Activated naive CD8-positive, alpha-beta T cell treated with anti-CD3 and anti-CD28 coated beads, Interleukin-2, amount 50 U/mL, for 16 hours (primary cell): ENCODE measurements around the gene SLC10A4.

Experiments used
- DNase-seq: peaks from one replicate; pipeline ENCODE4 v3.0.0-alpha.2; 2020; ENCODE audit warnings: low read depth, low spot score

Gene SLC10A4

DNA sequence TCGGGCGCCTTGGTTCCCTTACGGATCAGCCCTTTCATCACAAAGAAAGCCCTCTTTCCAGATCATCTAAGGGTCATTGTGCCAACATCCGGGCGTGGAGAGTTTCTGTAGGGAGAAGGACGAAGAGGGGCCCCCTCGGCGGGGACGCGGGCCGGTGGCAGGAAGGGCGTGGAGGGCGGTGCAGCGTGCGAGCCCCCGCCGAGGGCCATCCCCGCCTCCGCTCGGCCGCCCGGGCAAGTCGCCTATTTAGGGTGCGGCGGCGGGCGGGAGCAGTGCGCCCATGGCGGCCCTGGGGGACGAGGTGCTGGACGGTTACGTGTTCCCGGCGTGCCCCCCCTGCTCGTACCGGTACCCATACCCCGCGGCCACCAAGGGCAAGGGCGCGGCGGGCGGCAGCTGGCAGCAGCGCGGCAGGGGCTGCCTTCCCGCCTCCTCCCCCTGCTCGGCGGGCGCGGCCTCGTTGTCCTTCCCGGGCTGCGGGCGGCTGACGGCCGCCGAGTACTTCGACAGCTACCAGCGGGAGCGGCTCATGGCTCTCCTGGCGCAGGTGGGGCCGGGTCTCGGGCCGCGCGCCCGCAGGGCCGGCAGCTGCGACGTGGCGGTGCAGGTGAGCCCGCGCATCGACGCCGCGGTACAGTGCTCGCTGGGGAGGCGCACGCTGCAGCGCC lies 7.0 kb downstream of the SLC10A4 start, which contains the start of gene ZAR1:
Gene ZAR1, plus strand, starts transcription at position 241 of the 668 bp plus-strand sequence. Its CDS starts 40 bp downstream, at position 281.
- no peak for DNase-seq

DNA sequence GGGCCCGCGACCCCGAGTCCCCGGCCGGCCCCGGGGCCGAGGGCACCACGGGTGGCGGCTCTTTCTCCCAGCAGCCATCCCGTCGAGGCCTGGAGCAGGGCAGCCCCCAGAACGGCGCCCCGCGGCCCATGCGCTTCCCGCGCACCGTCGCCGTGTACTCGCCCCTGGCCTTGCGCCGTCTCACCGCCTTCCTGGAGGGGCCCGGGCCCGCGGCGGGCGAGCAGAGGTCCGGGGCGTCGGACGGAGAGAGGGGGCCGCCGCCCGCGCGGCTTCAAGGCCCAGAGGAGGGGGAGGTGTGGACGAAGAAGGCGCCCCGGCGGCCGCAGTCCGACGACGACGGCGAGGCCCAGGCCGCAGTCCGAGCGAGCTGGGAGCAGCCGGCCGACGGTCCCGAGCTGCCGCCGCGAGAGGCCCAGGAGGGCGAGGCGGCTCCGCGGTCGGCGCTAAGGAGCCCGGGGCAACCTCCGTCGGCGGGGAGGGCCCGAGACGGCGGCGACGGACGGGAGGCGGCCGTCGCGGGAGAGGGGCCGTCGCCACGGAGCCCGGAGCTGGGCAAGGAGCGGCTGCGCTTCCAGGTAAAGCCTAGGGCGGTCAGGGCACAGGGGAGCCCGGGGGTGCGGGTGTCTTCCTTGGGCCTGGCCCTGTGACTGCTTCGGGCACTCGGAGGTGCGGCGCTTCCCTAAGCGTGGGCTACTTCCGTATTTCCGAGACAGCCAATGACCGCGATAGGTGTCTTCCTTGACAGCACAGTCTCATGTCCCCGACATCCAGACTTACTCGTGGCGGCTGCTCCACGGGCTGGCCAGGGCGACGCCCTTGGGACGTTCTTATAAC lies 7.8 kb downstream of the SLC10A4 start:
- DNase-seq: no peak

DNA sequence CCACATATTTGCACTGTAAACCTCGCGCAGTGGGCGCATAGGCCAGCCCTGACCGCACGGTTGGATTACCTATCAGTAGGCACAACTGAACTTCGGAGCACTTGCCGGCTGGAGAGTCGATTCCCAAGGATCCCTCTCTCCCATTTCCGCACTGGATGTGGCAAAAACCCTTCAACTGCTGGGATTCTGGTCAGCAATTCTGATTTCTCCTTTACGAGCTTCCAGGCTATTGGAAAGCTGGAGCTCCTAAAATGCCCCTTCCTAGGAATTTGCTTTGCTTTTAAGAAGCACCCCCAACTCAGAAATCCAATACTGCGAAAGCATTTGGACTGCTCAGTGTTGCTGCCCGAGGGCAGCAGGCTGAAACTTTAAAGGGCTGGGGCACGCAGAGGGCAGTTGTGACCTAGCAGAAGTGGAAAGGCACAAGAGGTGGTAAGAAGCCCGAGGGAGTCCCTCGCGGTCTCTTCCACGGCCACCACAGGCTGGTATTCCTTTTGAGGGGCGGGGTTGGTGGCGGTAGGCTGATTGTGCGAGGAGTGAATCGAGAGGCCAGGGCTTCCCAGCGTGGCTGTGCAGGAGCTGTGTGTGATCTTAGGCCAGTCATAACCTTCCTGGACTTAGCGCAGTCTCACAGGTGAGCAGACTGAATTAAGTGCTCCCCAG lies 8.5 kb downstream of the SLC10A4 start:
- no peak for DNase-seq

DNA sequence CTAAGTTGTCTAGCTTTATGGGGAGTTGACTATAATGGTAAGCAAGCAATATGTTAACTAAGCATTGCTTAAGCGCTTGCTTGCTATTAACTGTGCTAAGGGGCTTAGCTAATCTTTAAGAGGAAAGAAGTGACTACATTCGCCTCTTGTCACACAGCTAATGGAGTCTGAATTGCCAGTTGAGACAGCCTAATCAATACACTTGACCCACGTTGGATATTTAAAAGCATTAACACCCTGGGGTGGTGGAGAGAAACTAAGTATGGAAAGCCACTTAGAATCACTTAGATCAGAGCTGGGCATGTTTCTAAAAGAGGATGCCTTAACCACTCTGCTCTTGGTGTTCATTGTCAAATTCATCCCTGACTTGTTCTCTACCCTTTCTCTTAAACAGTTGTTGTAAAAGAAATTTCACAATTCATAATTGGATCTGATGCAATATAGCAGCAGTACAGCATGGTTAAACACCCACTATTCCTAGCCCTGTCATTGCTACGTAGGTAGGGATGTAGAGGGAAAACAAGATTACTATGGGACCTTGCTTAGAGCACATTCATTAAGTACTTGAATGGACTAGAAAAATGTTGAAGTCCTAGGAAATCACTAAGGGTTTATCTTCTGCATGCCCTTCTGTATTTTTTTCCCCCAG lies 10.4 kb downstream of the SLC10A4 start:
- no peak for DNase-seq

DNA sequence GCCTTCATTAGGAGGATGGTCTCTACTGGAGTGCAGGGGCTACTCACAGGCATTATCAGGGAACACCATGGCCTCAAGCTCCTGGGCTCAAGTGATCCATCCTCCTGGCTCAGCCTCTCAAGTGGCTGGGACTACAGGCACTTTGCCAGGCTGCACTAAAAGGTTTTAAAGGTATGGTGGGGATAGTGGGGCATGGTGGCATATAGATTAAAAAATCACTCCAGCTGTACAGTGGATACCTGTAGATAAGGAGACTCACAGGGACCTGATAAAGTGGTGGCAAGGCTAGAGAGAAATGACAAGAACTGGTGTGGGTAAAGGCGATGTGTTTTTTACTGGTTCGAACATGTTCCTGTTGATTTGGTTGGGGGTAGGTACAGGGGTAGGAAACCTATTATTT lies 12.8 kb downstream of the SLC10A4 start:
- DNase-seq: no peak

DNA sequence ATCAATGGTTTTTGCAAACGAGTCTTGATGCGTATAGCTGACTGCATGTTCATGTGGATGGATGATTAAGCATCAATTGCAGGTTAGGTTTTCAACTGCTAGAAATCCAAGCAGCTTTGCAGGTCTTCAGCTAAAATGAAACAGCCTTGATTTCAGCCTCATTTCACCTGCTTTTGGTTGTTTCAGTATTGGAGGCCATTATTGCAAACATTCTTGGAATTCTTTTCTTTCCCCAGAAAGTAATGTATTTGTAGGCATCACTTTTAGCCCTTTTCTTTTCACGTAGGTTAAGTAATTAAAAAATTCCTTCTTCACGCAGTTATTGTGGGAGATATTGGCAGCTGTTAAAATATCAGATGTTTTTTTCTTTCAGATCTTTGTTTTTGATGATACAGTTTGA lies 15.8 kb downstream of the SLC10A4 start:
- no peak for DNase-seq

DNA sequence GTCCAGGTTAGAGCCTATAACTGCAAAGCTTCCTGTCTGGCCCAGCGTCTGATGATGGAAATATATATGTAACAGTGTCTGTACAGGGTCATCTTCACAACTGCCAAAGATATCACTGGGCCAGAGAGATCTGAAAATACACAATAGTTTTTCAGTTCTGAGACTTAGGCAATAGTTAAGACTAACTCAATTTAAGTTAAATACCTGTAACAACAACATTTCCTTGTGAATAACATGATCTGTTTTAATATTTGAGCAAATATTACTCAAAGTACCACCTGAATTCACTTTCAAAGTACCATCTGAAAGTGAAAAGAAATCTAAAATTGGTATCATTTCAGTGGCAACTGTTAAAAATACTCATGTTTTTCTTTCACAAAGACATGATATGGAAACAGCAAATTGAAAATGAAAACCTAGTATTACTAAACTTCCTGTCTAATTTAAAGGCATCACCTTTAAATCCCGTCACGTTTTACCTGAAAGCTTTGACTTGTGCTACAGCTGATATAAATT lies 16.5 kb downstream of the SLC10A4 start:
- DNase-seq: no peak

DNA sequence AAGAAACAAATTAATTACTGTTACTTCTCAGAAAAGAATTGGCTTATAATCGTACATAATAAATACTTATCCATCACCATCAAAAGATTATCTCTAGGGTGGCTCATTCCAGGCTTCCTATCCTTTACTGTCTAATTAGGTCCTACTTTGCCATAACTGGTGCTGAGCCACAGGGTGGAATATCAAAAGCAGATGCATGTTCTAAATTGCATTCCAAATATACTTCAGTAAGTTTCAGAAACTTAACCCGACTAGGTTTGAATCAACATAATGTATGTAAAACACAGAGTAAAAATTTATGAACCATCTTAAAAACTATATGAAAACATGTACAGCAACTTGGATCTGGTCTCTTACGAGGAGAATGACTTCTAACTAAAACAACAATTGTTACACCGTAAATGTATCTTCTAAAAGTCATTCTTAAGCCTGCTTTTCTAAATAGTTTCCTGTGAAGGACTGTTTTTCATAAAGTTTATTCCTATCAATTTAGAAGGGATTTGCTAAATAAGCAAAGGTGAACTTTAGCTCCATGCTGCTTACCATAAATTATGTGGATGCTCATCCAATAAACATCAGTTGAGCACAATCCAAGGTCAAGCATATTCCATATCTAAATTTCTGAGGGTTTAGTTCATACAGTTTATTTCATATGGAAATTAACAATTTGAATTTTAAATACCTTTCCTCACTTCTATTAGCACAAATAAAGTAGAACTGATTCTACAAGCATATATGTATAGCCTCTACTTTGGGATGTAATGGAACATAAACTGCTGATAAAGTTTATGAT lies 20.3 kb downstream of the SLC10A4 start:
- DNase-seq: no peak

DNA sequence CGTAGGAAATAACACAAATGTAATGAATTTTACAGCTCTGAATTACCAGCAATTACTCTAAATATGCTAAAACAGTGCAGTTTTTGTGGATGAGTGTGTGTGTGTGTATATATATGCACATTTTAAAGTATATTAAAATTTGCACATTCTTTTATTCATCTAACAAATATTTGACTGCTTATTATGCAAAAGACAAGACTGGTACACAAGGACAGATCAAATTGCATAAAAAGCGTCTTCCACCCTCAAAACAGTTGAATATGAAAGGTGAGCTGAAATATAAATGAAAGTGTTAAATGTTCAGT lies 20.8 kb downstream of the SLC10A4 start:
- DNase-seq: no peak

DNA sequence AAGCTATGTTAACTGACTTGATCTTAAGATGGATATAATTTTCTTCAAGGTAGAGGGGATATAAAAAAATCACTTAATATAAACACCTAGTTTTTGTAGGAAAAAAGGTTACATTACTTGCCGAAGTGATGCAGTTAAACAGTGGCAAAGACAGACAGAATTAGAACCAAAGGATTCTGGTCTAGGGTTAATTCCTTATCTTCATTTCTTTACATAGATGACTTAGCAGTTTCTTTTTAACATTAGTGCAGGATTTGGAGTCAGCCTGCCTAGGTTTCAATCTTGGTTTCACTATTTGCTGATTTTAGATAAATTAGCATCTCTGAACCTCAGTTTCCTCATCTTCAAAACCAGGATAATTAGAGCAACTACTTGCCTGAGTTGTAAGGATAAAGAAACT lies 21.2 kb downstream of the SLC10A4 start:
- DNase-seq: no peak

DNA sequence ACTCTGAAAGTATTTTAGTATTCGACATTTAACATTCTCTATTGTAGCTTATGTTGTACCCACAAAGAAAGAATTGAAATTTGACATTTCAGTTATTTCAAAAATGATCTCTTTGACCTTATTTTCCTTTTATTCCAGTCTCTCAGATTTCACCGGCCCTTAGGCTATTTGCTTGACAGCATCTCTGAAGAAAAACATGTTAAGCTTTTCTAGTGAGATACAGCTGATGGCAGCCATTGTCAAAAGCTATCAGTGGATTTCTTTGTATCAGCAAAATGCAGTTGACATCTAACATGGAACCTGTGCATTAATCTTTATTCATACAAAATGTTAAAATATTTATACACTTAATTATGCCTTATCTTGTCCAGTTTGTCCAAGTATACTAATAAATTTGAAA lies 23.6 kb downstream of the SLC10A4 start:
- DNase-seq: no peak

DNA sequence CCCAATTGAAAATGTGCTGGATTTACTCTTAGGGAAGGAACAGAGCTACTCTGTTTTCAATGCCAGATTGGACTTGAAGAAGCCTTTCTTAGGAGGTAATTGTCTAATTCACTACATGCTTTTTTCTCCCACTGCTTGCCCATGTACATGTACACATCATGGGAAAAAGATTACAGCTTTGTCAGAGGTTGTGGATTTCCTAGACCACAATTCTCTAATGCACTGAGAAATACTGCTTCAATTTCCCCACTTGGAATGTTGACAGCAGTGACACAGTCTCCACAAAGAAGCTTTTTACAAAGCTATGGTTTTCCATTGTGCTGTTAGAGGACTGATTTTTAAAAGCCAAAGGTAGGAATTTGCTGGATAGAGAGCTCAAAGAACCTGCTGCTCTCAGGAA lies 26.4 kb downstream of the SLC10A4 start:
- no peak for DNase-seq

DNA sequence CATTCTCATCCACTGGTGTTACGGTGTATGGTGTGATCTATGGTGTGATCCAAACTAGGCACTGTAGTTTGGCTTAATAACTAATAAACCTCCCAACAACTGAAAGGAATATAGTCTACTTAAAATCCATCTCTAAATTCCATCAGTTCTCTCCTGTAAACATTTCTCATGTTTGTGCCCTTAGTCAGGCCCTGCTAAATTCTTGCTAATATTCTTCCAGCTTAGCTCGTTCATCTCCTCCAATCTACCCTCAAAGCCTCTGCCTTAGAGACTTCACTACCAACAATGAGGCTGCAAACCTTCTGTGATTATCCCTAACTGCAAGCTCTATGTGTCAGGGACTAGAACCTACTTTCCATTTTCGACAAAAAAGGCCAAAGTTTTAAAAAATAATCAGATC lies 35.0 kb downstream of the SLC10A4 start:
- DNase-seq: no peak

DNA sequence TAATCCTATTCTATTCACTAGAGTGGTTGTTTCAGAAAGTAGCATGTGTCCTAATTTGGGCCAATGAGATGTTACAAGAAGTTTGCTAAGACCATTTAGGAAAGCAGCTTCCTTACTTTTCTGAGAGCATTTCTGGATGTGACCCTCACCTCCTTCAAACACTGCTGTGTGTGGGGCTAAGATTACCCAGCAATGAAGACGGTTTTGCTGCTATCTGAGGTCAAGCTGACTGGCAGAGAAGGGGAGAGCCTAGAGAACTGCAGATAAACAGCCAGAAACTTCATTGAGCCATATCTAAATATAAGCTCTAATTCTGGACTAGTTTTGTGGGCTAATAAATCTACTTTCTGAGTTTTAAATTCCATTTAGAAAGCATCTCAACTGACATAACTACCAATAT lies 43.3 kb downstream of the SLC10A4 start:
- DNase-seq: no peak

DNA sequence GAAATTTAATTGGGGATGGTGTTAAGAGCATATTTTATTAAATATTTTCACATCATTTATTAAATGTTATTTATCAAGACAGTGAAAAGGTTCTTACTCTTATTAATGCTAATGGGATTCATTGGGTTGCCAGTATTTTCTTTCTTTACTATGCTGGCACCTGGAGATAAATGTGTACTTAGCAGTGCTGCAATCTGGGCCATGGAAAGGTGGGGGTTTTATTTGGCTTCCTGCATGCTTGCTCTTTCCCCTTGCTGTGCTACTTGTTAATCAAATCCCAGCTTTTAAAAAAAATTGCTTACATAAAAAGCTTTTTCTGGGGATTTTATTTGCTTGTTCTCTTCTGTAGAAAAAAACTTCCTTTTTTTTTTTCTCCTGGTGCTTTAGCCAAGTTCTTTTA lies 55.2 kb downstream of the SLC10A4 start:
- DNase-seq: no peak
